DOHH2 (cell line): ENCODE measurements around the gene TBC1D16.

ENCODE experiments used
- CTCF ChIP-seq: fragments of 200-600 bp; sonication (generic); IDR thresholded peaks from one replicate; pipeline ENCODE4 v1.5.1; 2014; ENCODE audit warnings: antibody characterized with exemption, mild to moderate bottlenecking, low read depth, low read length; ENCODE audit not compliant: poor library complexity, severe bottlenecking
- EZH2phosphoT487 ChIP-seq: fragments of 200-600 bp; sonication (generic); IDR thresholded peaks from 2 replicates; pipeline ENCODE4 v1.6.1; 2017; ENCODE audit warnings: borderline replicate concordance, mild to moderate bottlenecking, antibody characterized with exemption, low read length, moderate library complexity, mixed read lengths

- no peak for TF ChIP-seq CTCF
- no peak for TF ChIP-seq EZH2phosphoT487
These were observed 84.9 kb downstream of the TBC1D16 start for GRCh38 chr17:79950751-79951150.
